MCF 10A (cell line): ENCODE measurements around the gene SYF2. TPM values are rescaled to one million over a fixed set of nuclear protein-coding genes. Genes with fewer than 3 reads are reported as not detected.
"Not testable (repeated sequence)": the region's sequence is repeated elsewhere in the genome, so short reads cannot be mapped to it uniquely, and the experiment has no call there.

ENCODE experiments used
- BruUV-seq: library from RNA; stranded (reverse); fragments of 400-500 nt; replicated peaks from 2 replicates; lab custom pipeline; 2021; lab: Mats Ljungman, UMichigan
- CTCF ChIA-PET: fragments of 300-600 bp; sonication (Branson Sonifier 250); formaldehyde crosslinking; extraction: SDS; loops from one replicate; lab custom pipeline; 2021; ENCODE audit warnings: antibody characterized with exemption, inconsistent platforms; lab: Yijun Ruan, JAX
- POLR2A ChIA-PET: fragments of 300-600, 350-650 bp; sonication (Branson Sonifier 250); formaldehyde crosslinking; extraction: SDS; loops from one replicate; lab custom pipeline; 2020; ENCODE audit warnings: antibody characterized with exemption, inconsistent platforms; lab: Yijun Ruan, JAX
- DNase-seq: peaks from one replicate; pipeline ENCODE4 v3.0.0-alpha.2; 2018; ENCODE audit not compliant: unreplicated experiment
- H3K27ac Mint-ChIP-seq: one replicate; pipeline ENCODE4 v1.8.0; 2022; ENCODE audit warnings: mild to moderate bottlenecking, low read depth, mixed read lengths; ENCODE audit not compliant: unreplicated experiment
- H3K27me3 Mint-ChIP-seq: one replicate; pipeline ENCODE4 v1.8.0; 2022; ENCODE audit warnings: mixed read lengths; ENCODE audit not compliant: insufficient read depth, unreplicated experiment
- H3K36me3 Mint-ChIP-seq: one replicate; pipeline ENCODE4 v1.8.0; 2022; ENCODE audit warnings: mild to moderate bottlenecking, moderate library complexity, mixed read lengths; ENCODE audit not compliant: insufficient read depth, unreplicated experiment
- H3K4me1 Mint-ChIP-seq: one replicate; pipeline ENCODE4 v1.8.0; 2022; ENCODE audit warnings: mixed read lengths; ENCODE audit not compliant: insufficient read depth, unreplicated experiment
- H3K4me3 Mint-ChIP-seq: one replicate; pipeline ENCODE4 v1.8.0; 2022; ENCODE audit warnings: mild to moderate bottlenecking, moderate library complexity, mixed read lengths; ENCODE audit not compliant: unreplicated experiment
- H3K9me3 Mint-ChIP-seq: one replicate; pipeline ENCODE4 v1.8.0; 2022; ENCODE audit warnings: mixed read lengths; ENCODE audit not compliant: unreplicated experiment
- CTCF ChIP-seq: fragments of 200-600 bp; IDR thresholded peaks from one replicate; pipeline ENCODE4 v1.8.0; 2022; ENCODE audit warnings: antibody characterized with exemption, mild to moderate bottlenecking; ENCODE audit not compliant: unreplicated experiment
- intact Hi-C: fragments of 100-400 bp; cut with micrococcal nuclease; formaldehyde crosslinking; loops from 2 replicates; pipeline ENCODE4 v1.14.1; 2022
- total RNA-seq: library from RNA; stranded (reverse); gene quantifications from 2 replicates; pipeline ENCODE4 v1.2.3, GENCODE V29; 2022

Gene SYF2
- total RNA-seq, 1 experiment from 2014 or later: 43.0 TPM

- no peaks in the 10 kb centered on the region for H3K27me3 Mint-ChIP-seq
- peak; percentile 48 for TF ChIP-seq CTCF
- POLR2A ChIA-PET: interaction anchor here (0.8 to 8.9 kb wide), 15 partner anchors 7 to 823 kb away, joined by 3 to 138 read pairs (median 6); partner anchors contain the start of genes MTFR1L, RSRP1, SYF2 and TMEM50A
- H3K4me1 Mint-ChIP-seq: peaks cover 24% of the 10 kb centered on the region
- peaks cover 54% of the 10 kb centered on the region for H3K36me3 Mint-ChIP-seq
- CTCF ChIA-PET: interaction anchor here (0.6 to 1.0 kb wide), 9 partner anchors 9 to 987 kb away, joined by 3 to 5 read pairs (median 3); no protein-coding TSS in a partner anchor
- peak; percentile 96 for DNase-seq
- intact Hi-C loops: loop anchor here (10.0 kb wide), 1 partner anchor 555 kb away; no protein-coding TSS in a partner anchor
- peak overlapping the region; percentile 78 for H3K4me3 Mint-ChIP-seq
- BruUV-seq: TSS peak; percentile 30
- no peaks in the 10 kb centered on the region for H3K9me3 Mint-ChIP-seq
- H3K27ac Mint-ChIP-seq: peak overlapping the region; percentile 85
Observed at GRCh38 chr1:25239681-25240541, 7.6 kb upstream of the SYF2 start.

GRCh38 chr1:25238046-25238445 is 5.7 kb upstream of the SYF2 start:
- peak overlapping the region; percentile 31 for H3K27ac Mint-ChIP-seq
- peaks cover 24% of the 10 kb centered on the region for H3K4me1 Mint-ChIP-seq
- ChIA-PET POLR2A (interaction anchor here (0.6 to 0.9 kb wide), 2 partner anchors 119 to 847 kb away, joined by 3 read pairs; no protein-coding TSS in a partner anchor), CTCF (no interaction called here)
- no peak for TF ChIP-seq CTCF
- no peaks in the 10 kb centered on the region for H3K27me3 Mint-ChIP-seq
- H3K36me3 Mint-ChIP-seq: peaks cover 35% of the 10 kb centered on the region
- H3K4me3 Mint-ChIP-seq: no peak overlapping the region
- intact Hi-C loops: no loop called here
- H3K9me3 Mint-ChIP-seq: no peaks in the 10 kb centered on the region
- BruUV-seq: no TSS peak
- DNase-seq: no peak

- POLR2A ChIA-PET: interaction anchor here (1.0 to 1.6 kb wide), 3 partner anchors 11 to 115 kb away, joined by 3 to 5 read pairs (median 4); partner anchors contain the start of gene RSRP1
- Mint-ChIP-seq H3K27ac (peak overlapping the region; percentile 85), H3K4me1 (peaks cover 24% of the 10 kb centered on the region), H3K36me3 (peaks cover 17% of the 10 kb centered on the region)
- H3K4me3 Mint-ChIP-seq, BruUV-seq, H3K9me3 Mint-ChIP-seq, H3K27me3 Mint-ChIP-seq, DNase-seq, intact Hi-C loops: not testable (repeated sequence)
- CTCF ChIA-PET: interaction anchor here (0.6 kb wide), 1 partner anchor 1603 kb away, joined by 3 read pairs; no protein-coding TSS in a partner anchor
Observed at GRCh38 chr1:25236261-25236660, 4.0 kb upstream of the SYF2 start.

- intact Hi-C loops, BruUV-seq, H3K4me3 Mint-ChIP-seq, H3K27me3 Mint-ChIP-seq, CTCF ChIA-PET, H3K9me3 Mint-ChIP-seq, DNase-seq, H3K27ac Mint-ChIP-seq: not testable (repeated sequence)
- POLR2A ChIA-PET: interaction anchor here (0.9 kb wide), 1 partner anchor 103 kb away, joined by 3 read pairs; no protein-coding TSS in a partner anchor
- Mint-ChIP-seq H3K4me1 (peaks cover 27% of the 10 kb centered on the region), H3K36me3 (peaks cover 15% of the 10 kb centered on the region)
Observed at GRCh38 chr1:25235411-25235810, 3.1 kb upstream of the SYF2 start.
